DND-41 (cell line): ENCODE data around the gene MED10.
A peak's percentile ranks its signal among the peaks of the same experiment; 100 is the strongest.

Source experiments
- ATAC-seq: fragments of 200-7000 bp; cut with Tn5 transposase; 3 replicates; pipeline ENCODE4 v1.9.1; 2021; ENCODE audit warnings: low read depth; ENCODE audit not compliant: insufficient read depth
- DNase-seq: peaks from one replicate; pipeline ENCODE4 v3.0.0-alpha.2; 2020
- H2AFZ ChIP-seq: 2 replicates; pipeline ENCODE4 v1.6.0; 2012; ENCODE audit warnings: low read depth, low read length
- H3K27ac ChIP-seq: 2 replicates; pipeline ENCODE4 v1.5.1; 2012; ENCODE audit warnings: low read length, inconsistent platforms
- H3K27me3 ChIP-seq: fragments of 200-600 bp; sonication (generic); 2 replicates; pipeline ENCODE4 v1.6.0; 2012; ENCODE audit warnings: low read length, mild to moderate bottlenecking, inconsistent platforms; ENCODE audit not compliant: insufficient read depth, poor library complexity
- H3K36me3 ChIP-seq: 2 replicates; pipeline ENCODE4 v1.5.1; 2012; ENCODE audit warnings: low read length, inconsistent platforms; ENCODE audit not compliant: insufficient read depth
- H3K4me1 ChIP-seq: 2 replicates; pipeline ENCODE4 v1.5.1; 2012; ENCODE audit warnings: mild to moderate bottlenecking, low read length; ENCODE audit not compliant: insufficient read depth
- H3K4me2 ChIP-seq: 2 replicates; pipeline ENCODE4 v1.6.0; 2012; ENCODE audit warnings: mild to moderate bottlenecking, moderate library complexity, low read length, inconsistent platforms; ENCODE audit not compliant: insufficient read depth
- H3K4me3 ChIP-seq, 2 experiments: fragments of 200-600 bp in 1 of 2; shearing (Covaris generic) in 1 of 2; 2 replicates each; pipeline ENCODE4 v1.5.1; 2012 to 2016; ENCODE audit warnings: inconsistent platforms in 2 of 2, low read length in 2 of 2, mild to moderate bottlenecking in 2 of 2, low read depth in 1 of 2, moderate library complexity in 1 of 2
- H3K79me2 ChIP-seq: 2 replicates; pipeline ENCODE4 v1.6.0; 2012; ENCODE audit warnings: low read length, inconsistent platforms; ENCODE audit not compliant: insufficient read depth
- H3K9ac ChIP-seq: 2 replicates; pipeline ENCODE4 v1.6.0; 2012; ENCODE audit warnings: low read depth, mild to moderate bottlenecking, inconsistent platforms, low read length, moderate library complexity
- H3K9me3 ChIP-seq: 2 replicates; pipeline ENCODE4 v1.5.1; 2012; ENCODE audit warnings: low read length, moderate library complexity, mild to moderate bottlenecking, inconsistent platforms; ENCODE audit not compliant: insufficient read depth, severe bottlenecking
- H4K20me1 ChIP-seq: 2 replicates; pipeline ENCODE4 v1.6.0; 2012; ENCODE audit warnings: low read length; ENCODE audit not compliant: insufficient read depth
- CTCF ChIP-seq: IDR thresholded peaks from 2 replicates; pipeline ENCODE4 v1.5.1; 2012; ENCODE audit warnings: borderline replicate concordance, low read length, moderate library complexity, mild to moderate bottlenecking; ENCODE audit not compliant: poor library complexity, severe bottlenecking; ENCODE audit errors: extremely low read depth
- EZH2 ChIP-seq: IDR thresholded peaks from 3 replicates; pipeline ENCODE4 v1.6.1; 2012; ENCODE audit warnings: borderline replicate concordance, low read depth, mild to moderate bottlenecking, moderate library complexity, low read length, inconsistent platforms; ENCODE audit not compliant: severe bottlenecking

MED10 gene

GRCh38 chr5:6333182-6333905 is 45.0 kb downstream of the MED10 start:
- no peak for ATAC-seq
- TF ChIP-seq EZH2 (no peak), CTCF (no peak)

GRCh38 chr5:6328173-6328572 is 50.2 kb downstream of the MED10 start:
- Histone ChIP-seq H3K27ac (no peak overlapping the region), H3K79me2 (no peaks in the 10 kb centered on the region), H3K36me3 (no peaks in the 10 kb centered on the region), H3K9me3 (no peaks in the 10 kb centered on the region), H3K4me1 (no peaks in the 10 kb centered on the region), H3K4me2 (no peak overlapping the region), H3K4me3 (no peak overlapping the region), H2AFZ (no peak overlapping the region), H3K9ac (no peak overlapping the region), H4K20me1 (no peaks in the 10 kb centered on the region), H3K27me3 (no peaks in the 10 kb centered on the region)
- DNase-seq, result peak; percentile 62
- ATAC-seq, result peak; percentile 58; the same call in 1 of the 3 replicates
- no peak for TF ChIP-seq CTCF
- no peak for TF ChIP-seq EZH2

More at GRCh38 chr5:6333182-6333905, 45.0 kb downstream of the MED10 start:
- DNase-seq, result no peak
- Histone ChIP-seq H3K9ac (no peak overlapping the region), H2AFZ (no peak overlapping the region), H3K27ac (no peak overlapping the region), H3K4me2 (no peak overlapping the region), H4K20me1 (no peaks in the 10 kb centered on the region), H3K36me3 (no peaks in the 10 kb centered on the region), H3K4me1 (no peaks in the 10 kb centered on the region), H3K79me2 (no peaks in the 10 kb centered on the region), H3K27me3 (no peaks in the 10 kb centered on the region), H3K4me3 (no peak overlapping the region), H3K9me3 (no peaks in the 10 kb centered on the region)

GRCh38 chr5:6326776-6327175 is 51.6 kb downstream of the MED10 start:
- ATAC-seq (no peak), DNase-seq (no peak)
- H3K4me2 ChIP-seq, result no peak overlapping the region
- no peaks in the 10 kb centered on the region for H3K27me3 ChIP-seq
- TF ChIP-seq CTCF, result no peak
- TF ChIP-seq EZH2, result no peak
- peaks cover 5% of the 10 kb centered on the region for H3K9me3 ChIP-seq
- no peak overlapping the region for H3K27ac ChIP-seq
- no peak overlapping the region for H2AFZ ChIP-seq
- no peaks in the 10 kb centered on the region for H3K36me3 ChIP-seq
- H4K20me1 ChIP-seq, result no peaks in the 10 kb centered on the region
- H3K4me3 ChIP-seq, result no peak overlapping the region
- H3K9ac ChIP-seq, result no peak overlapping the region
- no peaks in the 10 kb centered on the region for H3K79me2 ChIP-seq
- H3K4me1 ChIP-seq, result no peaks in the 10 kb centered on the region
